ENCODE results near the gene ADM2. TPM values are rescaled to one million over a fixed set of nuclear protein-coding genes. Genes with fewer than 3 reads are reported as not detected.
"Not testable (repeated sequence)": the region's sequence is repeated elsewhere in the genome, so short reads cannot be mapped to it uniquely, and the experiment has no call there.

ADM2 gene
- under 1 TPM in 1 of 4 donors, not detected in 3; under 0.01 TPM for total RNA-seq

DNA sequence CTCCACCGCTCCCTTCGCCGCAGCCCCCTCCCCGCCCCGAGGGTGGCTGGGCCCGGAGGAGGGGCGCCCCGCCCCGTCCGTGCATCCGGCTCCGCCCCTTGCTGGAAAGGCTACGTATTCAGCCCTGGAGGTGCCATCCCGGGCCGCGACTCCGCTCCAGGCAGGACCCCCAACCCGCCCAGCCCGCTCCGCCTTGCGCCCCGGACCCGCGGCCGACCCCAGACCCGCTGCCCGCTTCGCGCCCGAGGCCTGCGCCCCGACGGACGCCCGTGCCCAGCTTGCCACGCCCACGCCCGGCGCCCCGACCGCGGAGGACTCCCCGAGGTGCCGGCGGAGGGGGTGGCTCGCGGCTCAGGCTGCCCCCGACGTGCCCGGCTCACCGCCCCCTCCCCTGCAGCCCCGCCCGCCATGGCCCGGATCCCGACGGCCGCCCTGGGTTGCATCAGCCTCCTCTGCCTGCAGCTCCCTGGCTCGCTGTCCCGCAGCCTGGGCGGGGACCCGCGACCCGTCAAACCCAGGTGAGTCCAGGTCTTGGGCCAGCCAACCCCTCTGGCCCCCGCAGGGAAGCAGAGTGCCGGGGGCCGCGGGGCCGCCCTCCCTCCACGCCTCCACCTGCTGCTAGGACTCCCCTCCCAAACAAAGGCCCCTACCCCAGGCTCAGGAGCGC is at the start of gene ADM2:
TSS of gene ADM2 (plus strand) at position 104 of the 667 bp plus-strand sequence. CDS start at position 409, 305 bp downstream.
- Histone ChIP-seq H3K4me1 (peaks cover 3 to 19% (median 16%) of the 10 kb centered on the region in 4 donors), H3K4me3 (peak within 1 kb of the TSS; percentile 46 to 61 (median 52)), H3K9me3 (no peaks in the 10 kb centered on the region), H3K27ac (replicated peaks in 1 of 4) (no peak within 1 kb of the TSS), H3K36me3 (no peaks in the 10 kb centered on the region), H3K27me3 (peaks cover 10 to 81% (median 44%) of the 10 kb centered on the region in 4 donors)
- intact Hi-C loops (cut with DNase I): no loop called here
- no peak for DNase-seq (ENCODE audit: extremely low spot score)
- TF ChIP-seq CTCF (IDR thresholded peaks at IDR 0.05) (no peak), EP300 (IDR thresholded peaks at IDR 0.05) (no peak), POLR2AphosphoS5 (IDR thresholded peaks at IDR 0.05) (no peak), POLR2A (IDR thresholded peaks at IDR 0.05; ENCODE audit: low read depth) (no peak)
- WGBS: 13% methylated on average over 4 of the region's 70 CpGs

GRCh38 chr22:50432131-50432876 is 49.0 kb upstream of the ADM2 start:
- Histone ChIP-seq H3K36me3 (peaks cover 59 to 86% (median 79%) of the 10 kb centered on the region in 4 donors), H3K9me3 (no peaks in the 10 kb centered on the region), H3K27me3 (no peaks in the 10 kb centered on the region), H3K4me3 (no peak overlapping the region), H3K4me1 (no peaks in the 10 kb centered on the region), H3K27ac (replicated peaks in 1 of 4) (no peak overlapping the region)
- DNase-seq (ENCODE audit: extremely low spot score): no peak
- TF ChIP-seq EP300 (IDR thresholded peaks at IDR 0.05) (no peak), CTCF (IDR thresholded peaks at IDR 0.05) (no peak), POLR2AphosphoS5 (IDR thresholded peaks at IDR 0.05) (no peak)
- 94% methylated on average over 17 of the region's 35 CpGs for WGBS
- intact Hi-C loops (cut with DNase I): no loop called here

DNA sequence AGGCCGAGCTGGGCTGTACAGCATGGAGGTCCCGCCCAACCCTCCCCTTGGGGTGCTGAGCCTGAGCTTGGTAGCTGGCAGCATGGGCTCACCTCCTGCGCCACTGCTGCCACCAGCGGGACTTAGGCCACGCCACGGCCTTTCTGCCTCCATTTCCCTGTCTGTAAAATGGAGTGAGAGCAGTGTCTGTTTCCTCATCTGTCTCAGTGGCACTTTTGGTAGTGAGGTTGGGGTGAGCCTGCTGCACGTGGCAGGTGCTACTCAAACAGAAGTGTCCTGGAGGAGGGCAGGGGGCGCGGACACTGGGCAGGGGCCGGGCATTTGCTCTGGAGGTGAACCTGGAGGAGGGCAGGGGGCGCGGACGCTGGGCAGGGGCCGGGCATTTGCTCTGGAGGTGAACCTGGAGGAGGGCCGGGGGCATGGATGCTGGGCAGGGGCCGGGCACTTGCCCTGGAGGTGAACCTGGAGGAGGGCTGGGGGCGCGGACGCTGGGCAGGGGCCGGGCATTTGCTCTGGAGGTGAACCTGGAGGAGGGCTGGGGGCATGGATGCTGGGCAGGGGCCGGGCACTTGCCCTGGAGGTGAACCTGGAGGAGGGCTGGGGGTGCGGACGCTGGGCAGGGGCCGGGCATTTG is 48.3 kb upstream of the ADM2 start:
- WGBS: 100% methylated on average over 4 of the region's 24 CpGs
- H3K27ac ChIP-seq (replicated peaks in 1 of 4); H3K27me3 ChIP-seq; intact Hi-C loops (cut with DNase I); H3K9me3 ChIP-seq; H3K4me3 ChIP-seq; H3K4me1 ChIP-seq; DNase-seq (ENCODE audit: extremely low spot score): not testable (repeated sequence)
- peaks cover 58 to 86% (median 81%) of the 10 kb centered on the region in 4 donors for H3K36me3 ChIP-seq

DNA sequence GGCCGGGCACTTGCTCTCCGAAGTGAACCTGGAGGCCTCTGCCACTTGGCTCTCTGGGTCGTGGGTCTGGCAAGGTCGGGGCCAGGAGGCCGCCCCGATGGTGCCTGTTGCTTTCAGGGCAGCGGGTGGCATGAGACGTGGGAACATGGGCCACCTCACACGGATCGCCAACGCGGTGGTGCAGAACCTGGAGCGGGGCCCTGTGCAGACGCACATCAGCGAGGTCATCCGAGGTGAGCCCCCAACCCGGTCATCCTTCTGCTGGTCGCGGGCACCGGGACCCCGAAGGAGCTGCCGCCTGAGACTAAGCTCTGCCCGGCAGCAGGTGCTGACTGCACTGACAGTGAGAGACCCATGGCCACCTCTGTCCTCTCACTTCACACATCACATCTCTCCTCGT is 46.5 kb upstream of the ADM2 start:
- Histone ChIP-seq H3K36me3 (peaks cover 66 to 87% (median 84%) of the 10 kb centered on the region in 4 donors), H3K27me3 (no peaks in the 10 kb centered on the region), H3K4me3 (no peak overlapping the region), H3K4me1 (no peaks in the 10 kb centered on the region), H3K27ac (replicated peaks in 1 of 4) (no peak overlapping the region), H3K9me3 (no peaks in the 10 kb centered on the region)
- TF ChIP-seq EP300 (IDR thresholded peaks at IDR 0.05) (no peak), POLR2A (IDR thresholded peaks at IDR 0.05; ENCODE audit: low read depth) (no peak), POLR2AphosphoS5 (IDR thresholded peaks at IDR 0.05) (no peak), CTCF (IDR thresholded peaks at IDR 0.05) (no peak)
- no peak for DNase-seq (ENCODE audit: extremely low spot score)
- intact Hi-C loops (cut with DNase I): no loop called here
- 90% methylated on average over 2 of the region's 24 CpGs for WGBS

Measured in esophagus muscularis mucosa (tissue), 4 donors.